ENCODE data around the gene ADARB2.

- no peak for TF ChIP-seq EZH2 (IDR thresholded peaks at IDR 0.05; ENCODE audit: insufficient read depth, poor library complexity, severe bottlenecking)
- no peak for TF ChIP-seq EZH2phosphoT487 (IDR thresholded peaks at IDR 0.05; ENCODE audit: insufficient read depth, low read depth)
Measured at GRCh38 chr10:1244493-1244892, 492.8 kb downstream of the ADARB2 start.
